ENCODE measurements around the gene KDM7A.
A peak's percentile ranks its signal among the peaks of the same experiment; 100 is the strongest.

KDM7A gene

DNA sequence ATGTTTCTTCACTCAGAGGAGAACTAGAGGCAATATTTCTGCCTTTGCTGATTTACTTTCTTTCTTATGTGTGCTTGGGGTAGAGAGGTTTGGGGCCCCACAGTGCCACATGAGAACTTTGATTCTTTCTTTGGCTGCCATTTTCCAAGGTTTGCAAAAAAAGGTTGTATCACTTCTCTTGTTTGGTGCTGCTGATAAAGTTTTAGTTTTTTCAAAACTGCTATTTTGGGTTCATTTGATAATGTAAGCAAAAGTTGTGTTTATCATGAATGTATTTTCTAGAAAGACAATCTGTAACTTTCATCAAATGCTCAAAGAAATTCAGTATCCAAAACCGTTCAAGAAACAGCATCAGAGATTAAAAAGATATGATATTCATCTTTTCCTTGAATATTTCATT is 83.4 kb downstream of the KDM7A start:
- TF ChIP-seq POLR2A (IDR thresholded peaks at IDR 0.05; ENCODE audit: extremely low read depth, insufficient read length) = no peak
- TF ChIP-seq MAX (IDR thresholded peaks at IDR 0.05; ENCODE audit: low read depth, low read length) = no peak
- no peak for TF ChIP-seq CTCF (IDR thresholded peaks at IDR 0.05; ENCODE audit: low read depth, low read length)
- TF ChIP-seq MYC (IDR thresholded peaks at IDR 0.05; ENCODE audit: low read depth, low read length) = no peak

DNA sequence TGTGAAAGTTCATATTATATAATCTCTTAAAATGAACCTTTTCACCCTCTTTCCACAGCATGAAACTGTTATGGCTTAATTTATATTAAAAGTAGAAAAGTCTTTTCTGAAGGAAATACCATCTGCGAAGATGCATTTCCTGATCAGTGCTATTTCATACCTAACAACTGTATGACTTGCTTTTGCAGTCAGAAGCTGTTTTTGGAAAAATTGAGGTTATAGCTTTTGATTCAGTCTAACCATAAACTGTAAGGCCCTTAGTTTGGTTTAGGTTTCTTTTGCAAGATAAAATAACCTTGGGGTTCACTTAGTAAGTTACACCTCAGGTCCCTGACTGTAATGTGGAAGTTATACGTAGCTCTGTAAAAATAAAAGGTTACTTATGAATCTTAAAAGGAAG is 91.3 kb downstream of the KDM7A start:
- no peak for TF ChIP-seq MAX (IDR thresholded peaks at IDR 0.05; ENCODE audit: low read depth, low read length)
- no peak for TF ChIP-seq CTCF (IDR thresholded peaks at IDR 0.05; ENCODE audit: low read depth, low read length)
- no peak for TF ChIP-seq POLR2A (IDR thresholded peaks at IDR 0.05; ENCODE audit: extremely low read depth, insufficient read length)
- TF ChIP-seq MYC (IDR thresholded peaks at IDR 0.05; ENCODE audit: low read depth, low read length) = no peak
- no peak for DNase-seq (ENCODE audit: low read depth)
- H3K4me3 ChIP-seq (ENCODE audit: low read depth, low read length) = no peak overlapping the region

More for the DNA sequence above, 83.4 kb downstream of the KDM7A start:
- no peak overlapping the region for H3K4me3 ChIP-seq (ENCODE audit: low read depth, low read length)
- no peak for DNase-seq (ENCODE audit: low read depth)

GRCh38 chr7:140084972-140085371 is 91.8 kb downstream of the KDM7A start:
- no peak for TF ChIP-seq MYC (IDR thresholded peaks at IDR 0.05; ENCODE audit: low read depth, low read length)
- TF ChIP-seq POLR2A (IDR thresholded peaks at IDR 0.05; ENCODE audit: extremely low read depth, insufficient read length) = no peak
- no peak for TF ChIP-seq MAX (IDR thresholded peaks at IDR 0.05; ENCODE audit: low read depth, low read length)
- TF ChIP-seq CTCF (IDR thresholded peaks at IDR 0.05; ENCODE audit: low read depth, low read length) = no peak
- H3K4me3 ChIP-seq (ENCODE audit: low read depth, low read length) = no peak overlapping the region
- DNase-seq (ENCODE audit: low read depth) = peak; percentile 72

- peak; percentile 97 for DNase-seq (ENCODE audit: low read depth)
- peak overlapping the region; percentile 15 for H3K4me3 ChIP-seq (ENCODE audit: low read depth, low read length)
- TF ChIP-seq MYC (IDR thresholded peaks at IDR 0.05; ENCODE audit: low read depth, low read length) = peak; percentile 81
- no peak for TF ChIP-seq CTCF (IDR thresholded peaks at IDR 0.05; ENCODE audit: low read depth, low read length)
- peak; percentile 78 for TF ChIP-seq MAX (IDR thresholded peaks at IDR 0.05; ENCODE audit: low read depth, low read length)
Measured at GRCh38 chr7:140084142-140084655, 92.6 kb downstream of the KDM7A start.

DNA sequence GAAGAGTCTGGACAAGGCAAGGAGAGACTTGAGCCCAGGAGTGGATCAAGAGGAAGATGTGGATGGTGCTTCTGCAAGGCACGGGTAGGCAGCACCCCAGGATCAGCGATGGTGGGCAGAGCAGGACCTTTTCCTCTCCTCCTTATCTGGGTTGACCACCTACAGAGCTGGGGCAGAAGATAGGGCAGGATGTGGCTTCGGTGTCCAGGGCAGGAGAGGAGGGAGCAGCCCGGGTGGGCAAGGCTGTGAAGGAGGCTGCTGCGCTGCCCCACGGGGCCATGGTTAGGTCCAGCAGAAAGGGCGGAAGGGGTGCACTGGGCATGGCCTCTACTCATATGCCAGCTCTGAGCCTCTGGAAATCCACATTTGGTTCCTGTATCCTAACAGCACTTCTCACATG is 94.0 kb downstream of the KDM7A start:
- peak; percentile 52 for DNase-seq (ENCODE audit: low read depth)
- TF ChIP-seq CTCF (IDR thresholded peaks at IDR 0.05; ENCODE audit: low read depth, low read length) (no peak), MYC (IDR thresholded peaks at IDR 0.05; ENCODE audit: low read depth, low read length) (no peak), POLR2A (IDR thresholded peaks at IDR 0.05; ENCODE audit: extremely low read depth, insufficient read length) (no peak), MAX (IDR thresholded peaks at IDR 0.05; ENCODE audit: low read depth, low read length) (no peak)
- H3K4me3 ChIP-seq (ENCODE audit: low read depth, low read length) = no peak overlapping the region

All from NB4 (cell line).